ENCODE data around the gene C1S.

DNA sequence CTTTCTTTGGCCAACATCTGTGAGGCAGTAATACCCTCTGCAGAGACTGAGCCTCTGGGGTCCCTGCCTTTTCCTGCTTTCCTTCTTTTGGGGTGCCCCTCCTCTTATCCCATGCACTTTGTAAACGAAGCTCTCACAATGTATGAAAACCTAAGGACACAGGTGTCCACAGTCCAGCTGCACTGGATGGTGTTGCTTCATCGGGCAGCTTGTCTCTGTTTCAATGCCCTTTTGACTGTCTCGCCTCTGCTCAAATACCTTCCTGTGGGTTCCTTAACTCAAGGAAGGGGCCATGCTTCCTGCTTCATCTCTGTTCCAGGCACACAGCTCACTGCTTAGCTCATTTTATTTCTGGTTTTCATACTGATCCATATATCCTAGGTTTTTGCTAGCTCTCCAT is 42.1 kb downstream of the C1S start:
- TF ChIP-seq CTCF (IDR thresholded peaks at IDR 0.05; ENCODE audit: low read depth, low read length), result no peak
- no peak for TF ChIP-seq EZH2phosphoT487 (IDR thresholded peaks at IDR 0.05; ENCODE audit: low read depth)
